NK-92 (cell line): ENCODE data around the gene KLC1.

Experiments used
- DNase-seq: peaks from one replicate; lab custom pipeline; 2025; ENCODE audit not compliant: unreplicated experiment; lab: John Stamatoyannopoulos, UW

Gene KLC1

GRCh38 chr14:103702497-103703432 lies 73.8 kb downstream of the KLC1 start:
- no peak for DNase-seq

DNA sequence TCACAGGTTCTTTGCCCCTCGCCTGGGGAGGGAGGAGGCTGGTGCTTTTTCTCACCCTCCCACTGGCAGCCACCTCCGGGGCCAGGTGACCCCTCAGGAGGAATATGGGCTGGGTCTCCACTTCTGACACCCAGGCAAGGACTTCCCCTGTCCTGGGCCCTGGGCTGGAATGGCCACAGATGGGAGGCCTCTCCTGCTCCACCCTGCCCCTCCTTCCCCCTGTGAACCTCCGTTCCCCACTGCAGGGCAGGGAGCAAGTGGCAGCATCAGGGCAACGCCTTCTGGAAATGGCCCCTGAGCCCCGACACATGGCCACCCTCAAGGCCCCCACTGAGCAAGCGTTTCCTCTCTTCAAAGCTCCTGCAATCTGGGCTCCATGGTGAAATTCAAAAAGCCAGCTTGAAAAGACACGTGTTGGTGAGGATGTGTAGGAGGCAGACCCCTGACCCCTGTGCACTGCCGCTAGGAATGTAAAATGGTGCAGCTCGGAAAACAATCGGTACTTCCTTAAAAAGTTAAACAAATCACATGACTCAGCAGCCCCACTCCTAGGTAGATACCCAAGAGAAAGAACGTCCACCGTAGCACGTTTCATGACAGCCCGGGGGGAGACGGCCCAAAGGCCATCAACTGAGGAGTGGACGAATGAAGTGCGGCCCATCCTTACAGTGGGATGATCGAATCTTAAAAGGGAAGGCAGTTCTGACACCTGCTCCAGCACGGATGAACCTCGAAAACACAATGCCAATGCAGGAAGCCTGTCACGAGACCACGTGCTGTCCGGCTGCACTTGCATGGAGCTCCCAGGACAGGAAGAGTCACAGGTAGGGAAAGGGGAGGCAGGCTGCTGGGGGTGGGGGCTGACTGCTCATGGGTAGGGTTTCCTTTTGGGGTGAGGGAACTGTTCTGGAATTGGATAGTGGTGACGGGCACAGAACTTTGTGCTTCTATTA lies 74.7 kb downstream of the KLC1 start:
- DNase-seq: no peak

DNA sequence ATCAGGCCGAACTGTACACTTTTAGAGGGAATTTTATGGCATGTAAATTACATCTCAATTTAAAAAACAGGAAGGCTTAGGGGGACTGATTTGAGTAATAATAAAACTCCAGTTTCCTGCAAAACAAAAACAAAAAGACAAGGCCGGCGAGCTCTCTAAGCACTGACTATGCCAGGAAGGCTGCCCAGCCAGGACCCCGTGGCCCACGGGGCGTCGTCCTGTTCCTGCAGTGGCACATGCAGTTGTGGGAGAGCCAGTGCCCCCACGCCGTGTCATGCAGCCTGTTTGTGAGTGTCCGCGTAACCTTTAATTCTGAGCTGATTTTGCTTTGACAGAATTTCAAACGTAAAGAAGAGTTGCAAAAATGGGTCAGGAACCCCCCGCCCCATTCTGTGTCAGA lies 75.7 kb downstream of the KLC1 start:
- DNase-seq: no peak

DNA sequence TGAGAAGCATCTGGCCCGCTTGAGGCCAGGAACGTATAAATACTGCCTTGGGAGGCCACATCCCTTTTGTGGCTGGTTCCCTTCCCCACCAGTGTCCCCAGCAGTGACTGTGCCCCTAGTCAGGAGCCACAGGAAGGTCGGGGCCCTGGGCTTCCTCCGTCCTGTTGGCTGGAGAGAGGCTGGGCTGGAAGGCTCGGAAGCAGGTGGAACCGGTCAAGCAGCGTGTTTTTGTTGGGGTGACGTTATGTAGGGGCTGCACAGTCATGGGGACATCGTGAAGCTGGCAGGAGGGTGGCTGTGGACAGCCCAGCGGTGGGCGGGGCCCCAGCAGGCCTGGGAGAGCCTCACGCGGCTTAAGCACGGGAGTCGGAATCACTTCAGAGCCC lies 76.1 kb downstream of the KLC1 start:
- no peak for DNase-seq

GRCh38 chr14:103705504-103706284 lies 76.7 kb downstream of the KLC1 start:
- DNase-seq: no peak

- no peak for DNase-seq
These were observed 77.7 kb downstream of the KLC1 start for GRCh38 chr14:103706551-103707328.

DNA sequence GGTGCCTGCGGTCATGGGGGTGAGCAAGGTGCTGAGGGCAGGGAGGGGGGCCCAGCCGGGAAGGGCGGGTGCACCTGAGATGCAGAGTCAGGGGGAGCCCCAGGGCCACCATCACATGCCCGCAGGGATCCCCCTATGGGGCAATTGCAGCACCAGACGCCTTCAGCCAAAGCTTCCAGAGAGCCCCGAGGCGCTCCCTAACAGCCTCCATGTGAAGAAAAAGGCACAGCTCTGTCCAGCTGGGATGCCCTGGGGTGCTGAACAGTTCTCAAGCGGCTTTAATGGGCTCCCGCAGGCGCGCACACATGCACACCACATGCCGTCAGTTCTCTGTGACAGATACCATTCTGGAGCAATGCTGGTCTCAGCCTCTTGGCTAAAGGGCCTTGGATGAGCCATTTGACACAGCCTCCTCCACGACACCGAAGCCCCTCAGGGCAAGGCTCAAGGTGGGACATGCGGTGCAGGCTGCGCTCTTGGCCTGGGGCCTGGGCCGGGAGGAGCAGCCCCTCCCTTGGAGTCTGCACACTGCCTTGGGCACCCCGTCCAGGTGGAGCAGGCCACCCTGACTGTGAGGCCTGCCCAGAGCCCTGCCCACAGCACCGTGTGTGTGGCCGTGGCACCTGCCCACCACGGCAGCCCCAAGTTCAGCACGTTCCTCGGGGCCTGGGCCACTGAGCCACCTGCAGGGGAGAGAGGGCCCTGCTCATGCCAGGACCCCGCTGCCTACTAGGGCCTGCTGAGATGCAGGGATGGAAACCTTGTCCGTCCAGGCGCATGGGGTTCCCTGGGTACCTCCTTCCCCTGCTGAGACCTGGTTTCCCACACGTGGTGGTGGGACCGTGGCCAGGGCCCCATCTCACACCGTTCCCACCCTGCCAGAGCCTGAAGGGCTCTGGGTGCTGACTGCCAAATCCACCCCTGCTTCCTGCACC lies 78.6 kb downstream of the KLC1 start:
- DNase-seq: no peak

DNA sequence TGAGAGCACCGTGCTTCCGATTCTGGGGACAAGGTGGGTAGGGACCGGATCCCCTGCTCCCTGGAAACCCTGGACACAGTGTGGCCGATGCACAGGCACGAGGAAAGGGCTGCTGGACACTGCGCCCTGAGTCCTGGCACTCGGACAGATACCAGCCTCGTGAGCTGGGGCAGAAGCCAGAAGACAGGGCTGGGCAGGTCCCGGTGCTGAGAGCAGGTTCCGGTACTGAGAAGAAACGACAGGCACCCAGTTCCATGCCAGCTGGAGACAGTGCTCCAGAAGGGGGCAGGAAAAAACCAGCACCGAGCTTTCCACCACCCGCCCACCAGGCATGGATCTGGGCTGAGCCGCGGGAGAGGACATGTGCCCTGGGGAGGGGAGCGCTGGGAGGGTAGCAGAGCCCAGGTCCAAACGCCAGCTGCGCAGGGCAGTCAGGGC lies 79.8 kb downstream of the KLC1 start:
- DNase-seq: no peak

DNA sequence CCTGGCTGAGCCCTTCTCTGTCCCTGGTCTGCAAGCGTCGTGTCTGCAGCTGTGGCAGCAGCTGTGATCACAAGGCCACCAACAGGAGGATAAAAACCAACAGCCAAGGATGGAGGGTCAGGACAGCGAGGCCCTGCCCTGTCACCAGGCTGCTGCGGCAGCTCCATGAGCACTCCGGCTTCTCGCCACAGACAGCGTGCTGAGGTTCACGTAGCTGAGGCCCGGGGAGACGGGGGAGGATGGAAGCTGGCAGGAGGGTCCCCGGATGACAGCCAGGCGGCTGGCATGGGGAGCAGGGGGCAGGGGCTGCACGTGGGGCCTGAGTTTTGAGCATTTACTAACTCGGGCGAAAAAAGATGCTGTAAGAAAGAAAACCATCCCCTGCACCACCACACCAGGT lies 80.8 kb downstream of the KLC1 start:
- DNase-seq: no peak

GRCh38 chr14:103710771-103711377 lies 81.9 kb downstream of the KLC1 start:
- DNase-seq: no peak

- DNase-seq: no peak
These were observed 82.8 kb downstream of the KLC1 start for GRCh38 chr14:103711516-103712431.

DNA sequence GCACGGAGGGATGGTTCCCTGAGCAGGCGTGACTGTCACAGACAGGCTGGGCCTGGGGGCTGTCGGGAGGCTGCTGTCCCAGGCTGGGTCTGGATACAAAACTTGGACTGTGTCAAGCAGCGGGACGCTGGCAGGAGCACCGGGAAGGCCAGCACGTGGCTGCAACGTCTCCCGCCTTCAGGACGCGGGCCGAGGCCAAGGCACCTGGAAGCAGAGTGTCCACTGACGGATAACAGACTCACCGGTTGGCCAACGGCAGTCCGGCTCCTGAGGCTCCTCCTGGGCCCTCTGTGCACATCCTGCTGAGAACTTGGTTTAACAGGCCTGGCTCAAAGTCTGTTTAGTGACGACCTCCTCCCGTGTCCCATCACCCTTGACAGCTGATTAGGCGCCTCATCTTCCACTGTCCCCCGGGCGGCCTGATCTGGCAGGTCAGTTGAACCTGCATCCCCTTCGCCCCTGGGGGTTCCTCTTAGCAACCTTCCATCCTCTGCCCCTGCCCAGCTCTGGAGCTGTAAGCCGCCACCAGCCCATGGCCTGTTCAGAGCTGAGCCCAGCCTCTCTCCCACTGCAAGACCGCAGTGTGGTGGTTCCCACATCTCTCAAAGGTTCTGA lies 83.7 kb downstream of the KLC1 start:
- no peak for DNase-seq

- no peak for DNase-seq
These were observed 84.5 kb downstream of the KLC1 start for GRCh38 chr14:103713304-103714062.

GRCh38 chr14:103714063-103714724 lies 85.2 kb downstream of the KLC1 start:
- DNase-seq: no peak

- peak; percentile 95 for DNase-seq
These were observed 86.3 kb downstream of the KLC1 start, which contains the start of the genes XRCC3 and ZFYVE21 for GRCh38 chr14:103715052-103716000. TSS of gene XRCC3 (minus strand) at chr14:103715451. CDS start at chr14:103711087, 4,364 bp downstream. TSS of gene ZFYVE21 (plus strand) at chr14:103715810. CDS start at chr14:103715842, 32 bp downstream.
